ENCODE measurements around the gene KCNN4. TPM values are rescaled to one million over a fixed set of nuclear protein-coding genes. Genes with fewer than 3 reads are reported as not detected.
"Not testable (repeated sequence)": the region's sequence is repeated elsewhere in the genome, so short reads cannot be mapped to it uniquely, and the experiment has no call there.

The KCNN4 gene
- total and polyA plus RNA-seq, 10 of the 15 experiments (the other 5 are each of a cell fraction or from before 2014, with no cell fraction given): 1.4 to 112 (median 77.9) TPM

DNA sequence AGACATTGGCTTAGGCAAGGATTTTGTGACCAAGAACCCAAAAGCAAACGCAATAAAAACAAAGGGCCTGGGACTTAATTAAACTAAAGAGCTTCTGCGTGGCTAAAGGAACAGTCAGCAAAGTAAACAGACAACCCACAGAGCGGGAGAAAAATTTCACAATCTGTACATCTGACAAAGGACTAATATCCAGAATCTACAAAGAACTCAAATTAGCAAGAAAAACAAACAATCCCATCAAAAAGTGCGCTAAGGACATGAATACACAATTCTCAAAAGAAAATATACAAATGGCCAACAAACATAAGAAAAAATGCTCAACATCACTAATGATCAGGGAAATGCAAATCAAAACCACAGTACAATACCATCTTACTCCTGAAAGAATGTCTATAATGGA, 43.8 kb upstream of the KCNN4 start:
- CTCF ChIA-PET: interaction anchor here (1.4 kb wide), 1 partner anchor 15 kb away, joined by 3 read pairs; no protein-coding TSS in a partner anchor
- H3K79me2 ChIP-seq (ENCODE audit: control insufficient read depth, insufficient read depth, low read length); DNase-seq (ENCODE audit: low read depth, low spot score); H2AFZ ChIP-seq (ENCODE audit: control insufficient read depth, low read depth, low read length); in situ Hi-C loops (cut with MboI); RAD21 ChIA-PET (ENCODE audit: unreplicated experiment); H3K4me3 ChIP-seq; POLR2A ChIA-PET; FAIRE-seq; BruUV-seq (replicated peaks); intact Hi-C loops (cut with micrococcal nuclease; ENCODE audit: unreplicated experiment); SMC1A ChIA-PET (ENCODE audit: uncharacterized antibody, unreplicated experiment); H3K4me1 ChIP-seq (ENCODE audit: control insufficient read depth, insufficient read depth, low read length); H3K9me3 ChIP-seq (replicated peaks; ENCODE audit: control insufficient read depth, insufficient read depth, low read length); H3K36me3 ChIP-seq (ENCODE audit: control insufficient read depth in 2 of 2, insufficient read depth in 2 of 2, low read length in 1 of 2); H3K4me2 ChIP-seq (ENCODE audit: control insufficient read depth, insufficient read depth); ATAC-seq; H3K27ac ChIP-seq (ENCODE audit: control insufficient read depth, insufficient read depth); H3K9ac ChIP-seq (ENCODE audit: control insufficient read depth, insufficient read depth, low read length); H3K27me3 ChIP-seq (replicated peaks in 1 of 2; ENCODE audit: control insufficient read depth in 2 of 2, insufficient read depth in 2 of 2, low read length in 1 of 2); H4K20me1 ChIP-seq (ENCODE audit: control insufficient read depth, insufficient read depth): not testable (repeated sequence)
- WGBS (ENCODE audit: insufficient coverage, insufficient replicate concordance, low lambda C conversion rate, missing lambda C conversion rate): 51% methylated on average over 4 of the region's 4 CpGs

DNA sequence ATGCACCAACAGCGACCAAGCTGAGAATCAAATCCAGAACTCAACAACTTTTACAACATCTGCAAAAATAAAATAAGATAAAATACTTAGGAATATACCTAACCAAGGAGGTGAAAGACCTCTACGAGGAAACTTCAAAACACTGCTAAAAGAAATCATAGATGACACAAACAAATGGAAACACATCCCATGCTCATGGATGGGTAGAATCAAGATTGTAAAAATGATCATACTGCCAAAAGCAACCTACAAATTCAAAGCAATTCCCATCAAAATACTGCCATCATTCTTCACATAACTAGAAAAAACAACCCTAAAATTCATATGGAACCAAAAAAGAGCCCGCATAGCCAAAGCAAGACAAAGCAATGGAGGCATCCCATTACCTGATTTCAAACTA, 43.1 kb upstream of the KCNN4 start:
- intact Hi-C loops (cut with micrococcal nuclease; ENCODE audit: unreplicated experiment); ATAC-seq: not testable (repeated sequence)
- CTCF ChIA-PET: interaction anchor here (1.4 kb wide), 1 partner anchor 15 kb away, joined by 3 read pairs; no protein-coding TSS in a partner anchor

More for the DNA sequence above, 43.1 kb upstream of the KCNN4 start:
- BruUV-seq (replicated peaks); H3K27ac ChIP-seq (ENCODE audit: control insufficient read depth, insufficient read depth); H3K4me3 ChIP-seq; DNase-seq (ENCODE audit: low read depth, low spot score); H3K9me3 ChIP-seq (replicated peaks; ENCODE audit: control insufficient read depth, insufficient read depth, low read length); H3K4me1 ChIP-seq (ENCODE audit: control insufficient read depth, insufficient read depth, low read length); POLR2A ChIA-PET; SMC1A ChIA-PET (ENCODE audit: uncharacterized antibody, unreplicated experiment); H4K20me1 ChIP-seq (ENCODE audit: control insufficient read depth, insufficient read depth); FAIRE-seq; H3K9ac ChIP-seq (ENCODE audit: control insufficient read depth, insufficient read depth, low read length); H3K36me3 ChIP-seq (ENCODE audit: control insufficient read depth in 2 of 2, insufficient read depth in 2 of 2, low read length in 1 of 2); H3K79me2 ChIP-seq (ENCODE audit: control insufficient read depth, insufficient read depth, low read length); H3K27me3 ChIP-seq (replicated peaks in 1 of 2; ENCODE audit: control insufficient read depth in 2 of 2, insufficient read depth in 2 of 2, low read length in 1 of 2); in situ Hi-C loops (cut with MboI); H3K4me2 ChIP-seq (ENCODE audit: control insufficient read depth, insufficient read depth); H2AFZ ChIP-seq (ENCODE audit: control insufficient read depth, low read depth, low read length): not testable (repeated sequence)
- 52% methylated on average over 3 of the region's 3 CpGs for WGBS (ENCODE audit: insufficient coverage, insufficient replicate concordance, low lambda C conversion rate, missing lambda C conversion rate)
- RAD21 ChIA-PET (ENCODE audit: unreplicated experiment): interaction anchor here (0.8 kb wide), 1 partner anchor 78 kb away, joined by 3 read pairs; no protein-coding TSS in a partner anchor
